Natural killer cell (primary cell): Measurements from ENCODE around the gene ARHGAP32. TPM values are rescaled to one million over a fixed set of nuclear protein-coding genes. Genes with fewer than 3 reads are reported as not detected.

Source experiments
- ATAC-seq, 3 donors: fragments of 150-1000 bp in 2 of 3; fragments of 200-7000 bp in 1 of 3; cut with Tn5 transposase; 1 replicate in 1 of 3; 2 replicates in 2 of 3; pipeline ENCODE4 v1.10.0; 2021; ENCODE audit warnings: mild to moderate bottlenecking in 2 of 3, moderate library complexity in 2 of 3
- DNase-seq, 2 donors: peaks; one replicate each; pipeline versions ENCODE4 v3.0.0 to v3.0.0-alpha.2; 2013 to 2021; ENCODE audit warnings: mixed read lengths in 1 of 2
- H3K27ac ChIP-seq: one replicate; pipeline ENCODE4 v1.5.1; 2013; ENCODE audit warnings: mild to moderate bottlenecking, low read length
- H3K27me3 ChIP-seq: one replicate; pipeline ENCODE4 v1.6.1; 2013; ENCODE audit warnings: low read length; ENCODE audit not compliant: control insufficient read depth, insufficient read depth
- H3K36me3 ChIP-seq: one replicate; pipeline ENCODE4 v1.6.1; 2013; ENCODE audit warnings: low read length; ENCODE audit not compliant: control insufficient read depth, insufficient read depth
- H3K4me1 ChIP-seq: one replicate; pipeline ENCODE4 v1.6.1; 2013; ENCODE audit warnings: low read length; ENCODE audit not compliant: control insufficient read depth, insufficient read depth
- H3K4me3 ChIP-seq: one replicate; pipeline ENCODE4 v1.5.1; 2013; ENCODE audit warnings: low read length
- H3K9me3 ChIP-seq: one replicate; pipeline ENCODE4 v1.6.1; 2013; ENCODE audit warnings: low read length; ENCODE audit not compliant: control insufficient read depth, insufficient read depth
- H3K27ac Mint-ChIP-seq, 2 donors: one replicate each; pipeline ENCODE4 v1.8.0; 2022; ENCODE audit warnings: mild to moderate bottlenecking in 2 of 2, mixed read lengths in 2 of 2, moderate library complexity in 1 of 2
- H3K27me3 Mint-ChIP-seq, 2 donors: one replicate each; pipeline ENCODE4 v1.8.0; 2022; ENCODE audit warnings: low read depth in 2 of 2, mixed read lengths in 2 of 2
- H3K36me3 Mint-ChIP-seq: one replicate; pipeline ENCODE4 v1.8.0; 2022; ENCODE audit warnings: mixed read lengths
- H3K4me1 Mint-ChIP-seq, 2 donors: one replicate each; pipeline ENCODE4 v1.8.0; 2022; ENCODE audit warnings: mixed read lengths in 2 of 2
- H3K4me3 Mint-ChIP-seq: one replicate; pipeline ENCODE4 v1.8.0; 2022; ENCODE audit warnings: mild to moderate bottlenecking, moderate library complexity, mixed read lengths
- H3K9me3 Mint-ChIP-seq, 2 donors: one replicate each; pipeline ENCODE4 v1.8.0; 2022; ENCODE audit warnings: mixed read lengths in 2 of 2
- WGBS: methylation state at CpG from one replicate; pipeline ENCODE4 v1.1.7; 2013; ENCODE audit warnings: missing lambda C conversion rate; ENCODE audit not compliant: insufficient coverage; 5-methylcytosine and 5-hydroxymethylcytosine counted together
- intact Hi-C: fragments of 100-400 bp; cut with micrococcal nuclease; formaldehyde crosslinking; loops from one replicate; pipeline ENCODE4 v1.14.2; 2022
- total RNA-seq, 4 donors: library from RNA; stranded (reverse); fragments of 120-200 nt in 1 of 4; gene quantifications; one replicate each; pipeline versions ENCODE4 v1.2.3 to v1.2.4, GENCODE V29; 2013 to 2022
- TF ChIP-seq, protein P1 (sequence below): fragments of 200-600 bp; IDR thresholded peaks from one replicate; pipeline ENCODE4 v1.8.0; 2022; ENCODE audit warnings: antibody characterized with exemption

The ARHGAP32 gene
- total RNA-seq, 3 donors from 2014 or later (not counting 1 experiment from before 2014, with no cell fraction given), result 2.5 to 4.6 (median 2.7) TPM

GRCh38 chr11:129225190-129225589 lies 33.1 kb upstream of the ARHGAP32 start:
- H3K27me3 ChIP-seq, result no peaks in the 10 kb centered on the region
- no peaks in the 10 kb centered on the region for H3K4me1 ChIP-seq
- no peak for ATAC-seq
- intact Hi-C loops, result no loop called here
- H3K36me3 ChIP-seq, result no peaks in the 10 kb centered on the region
- H3K27ac ChIP-seq, result no peak overlapping the region
- Mint-ChIP-seq H3K27ac (no peak overlapping the region), H3K4me3 (no peak overlapping the region), H3K27me3 (peaks cover 4 to 12% of the 10 kb centered on the region in 2 donors), H3K4me1 (no peaks in the 10 kb centered on the region), H3K9me3 (peaks cover 5 to 15% of the 10 kb centered on the region in 2 donors), H3K36me3 (peaks cover 28% of the 10 kb centered on the region)
- whole genome bisulfite sequencing, result no CpG with 5 or more reads among the region's 1 CpG
- H3K9me3 ChIP-seq, result no peaks in the 10 kb centered on the region
- no peak overlapping the region for H3K4me3 ChIP-seq
- TF ChIP-seq, protein P1, sequence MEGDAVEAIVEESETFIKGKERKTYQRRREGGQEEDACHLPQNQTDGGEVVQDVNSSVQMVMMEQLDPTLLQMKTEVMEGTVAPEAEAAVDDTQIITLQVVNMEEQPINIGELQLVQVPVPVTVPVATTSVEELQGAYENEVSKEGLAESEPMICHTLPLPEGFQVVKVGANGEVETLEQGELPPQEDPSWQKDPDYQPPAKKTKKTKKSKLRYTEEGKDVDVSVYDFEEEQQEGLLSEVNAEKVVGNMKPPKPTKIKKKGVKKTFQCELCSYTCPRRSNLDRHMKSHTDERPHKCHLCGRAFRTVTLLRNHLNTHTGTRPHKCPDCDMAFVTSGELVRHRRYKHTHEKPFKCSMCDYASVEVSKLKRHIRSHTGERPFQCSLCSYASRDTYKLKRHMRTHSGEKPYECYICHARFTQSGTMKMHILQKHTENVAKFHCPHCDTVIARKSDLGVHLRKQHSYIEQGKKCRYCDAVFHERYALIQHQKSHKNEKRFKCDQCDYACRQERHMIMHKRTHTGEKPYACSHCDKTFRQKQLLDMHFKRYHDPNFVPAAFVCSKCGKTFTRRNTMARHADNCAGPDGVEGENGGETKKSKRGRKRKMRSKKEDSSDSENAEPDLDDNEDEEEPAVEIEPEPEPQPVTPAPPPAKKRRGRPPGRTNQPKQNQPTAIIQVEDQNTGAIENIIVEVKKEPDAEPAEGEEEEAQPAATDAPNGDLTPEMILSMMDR, result no peak
- no peak for DNase-seq

DNA sequence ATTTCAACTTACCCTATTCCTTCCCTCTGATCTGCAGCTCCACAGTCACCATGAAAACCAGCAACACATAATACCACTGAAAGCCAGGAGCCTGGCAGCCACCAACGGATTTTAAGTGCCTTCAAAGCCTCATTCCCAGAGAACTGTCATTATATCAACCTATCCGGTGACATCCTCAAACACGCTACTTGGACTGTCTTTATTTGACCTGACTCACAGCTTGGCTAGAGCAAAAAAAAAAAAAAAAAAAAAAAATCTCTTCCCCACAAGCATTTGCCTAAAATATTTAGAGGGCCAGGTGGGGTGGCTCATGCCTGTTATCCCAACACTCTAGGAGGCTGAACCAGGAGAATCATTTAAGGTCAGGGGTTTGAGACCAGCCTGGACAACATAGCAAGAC lies 32.4 kb upstream of the ARHGAP32 start:
- intact Hi-C loops, result no loop called here
- no peak overlapping the region for H3K27ac ChIP-seq
- H3K4me1 ChIP-seq, result no peaks in the 10 kb centered on the region
- no peaks in the 10 kb centered on the region for H3K9me3 ChIP-seq
- no peaks in the 10 kb centered on the region for H3K36me3 ChIP-seq
- DNase-seq (no peak), ATAC-seq (no peak)
- H3K27me3 Mint-ChIP-seq, result peaks cover 4 to 12% of the 10 kb centered on the region in 2 donors
- TF ChIP-seq, protein P1, result no peak
- no peak overlapping the region for H3K4me3 ChIP-seq
- no peak overlapping the region for H3K27ac Mint-ChIP-seq
- no peaks in the 10 kb centered on the region for H3K4me1 Mint-ChIP-seq
- peaks cover 5 to 15% of the 10 kb centered on the region in 2 donors for H3K9me3 Mint-ChIP-seq
- peaks cover 28% of the 10 kb centered on the region for H3K36me3 Mint-ChIP-seq
- H3K27me3 ChIP-seq, result no peaks in the 10 kb centered on the region
- 80% methylated on average over 3 of the region's 3 CpGs for WGBS
- no peak overlapping the region for H3K4me3 Mint-ChIP-seq

- Histone ChIP-seq H3K36me3 (no peaks in the 10 kb centered on the region), H3K4me1 (no peaks in the 10 kb centered on the region), H3K9me3 (no peaks in the 10 kb centered on the region), H3K4me3 (no peak overlapping the region), H3K27me3 (no peaks in the 10 kb centered on the region), H3K27ac (no peak overlapping the region)
- WGBS, result 72% methylated on average over 2 of the region's 2 CpGs
- DNase-seq, result no peak
- ATAC-seq, result no peak
- intact Hi-C loops, result no loop called here
- H3K36me3 Mint-ChIP-seq, result peaks cover 28% of the 10 kb centered on the region
- H3K27me3 Mint-ChIP-seq, result peaks cover 4 to 12% of the 10 kb centered on the region in 2 donors
- H3K4me3 Mint-ChIP-seq, result no peak overlapping the region
- no peaks in the 10 kb centered on the region for H3K4me1 Mint-ChIP-seq
- TF ChIP-seq, protein P1, result no peak
- no peak overlapping the region for H3K27ac Mint-ChIP-seq
- H3K9me3 Mint-ChIP-seq, result peaks cover 5 to 15% of the 10 kb centered on the region in 2 donors
Observed at GRCh38 chr11:129223701-129224149, 31.6 kb upstream of the ARHGAP32 start.

DNA sequence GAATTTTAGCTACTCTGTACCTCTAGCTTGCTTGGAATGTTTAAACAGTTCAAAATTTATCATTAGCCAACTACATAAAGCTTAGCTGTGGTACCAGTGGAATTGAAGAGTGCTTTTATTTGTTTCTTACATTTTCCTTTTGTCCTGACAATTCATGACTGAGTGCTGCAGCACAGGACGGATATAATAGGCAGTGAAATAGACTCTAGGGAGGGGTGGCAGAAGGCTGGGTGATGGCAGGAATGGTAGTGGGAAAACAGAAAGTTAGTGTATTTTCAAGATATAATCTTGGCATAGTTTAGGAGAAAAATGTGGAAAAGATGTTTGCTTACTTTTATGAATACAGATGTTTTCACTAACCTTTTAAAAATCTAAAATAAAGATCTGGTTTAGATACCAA lies 31.1 kb upstream of the ARHGAP32 start:
- 86% methylated on average over 1 of the region's 1 CpG for WGBS
- H3K27me3 Mint-ChIP-seq, result peaks cover 8 to 11% of the 10 kb centered on the region in 2 donors
- H3K9me3 Mint-ChIP-seq, result peaks cover 5 to 15% of the 10 kb centered on the region in 2 donors
- Histone ChIP-seq H3K9me3 (no peaks in the 10 kb centered on the region), H3K27me3 (no peaks in the 10 kb centered on the region), H3K27ac (no peak overlapping the region), H3K4me1 (no peaks in the 10 kb centered on the region), H3K36me3 (no peaks in the 10 kb centered on the region), H3K4me3 (no peak overlapping the region)
- H3K36me3 Mint-ChIP-seq, result peaks cover 28% of the 10 kb centered on the region
- H3K27ac Mint-ChIP-seq, result no peak overlapping the region
- H3K4me3 Mint-ChIP-seq, result no peak overlapping the region
- no peak for DNase-seq
- no peak for ATAC-seq
- TF ChIP-seq, protein P1, result no peak
- intact Hi-C loops, result no loop called here
- no peaks in the 10 kb centered on the region for H3K4me1 Mint-ChIP-seq
